HCT116 (cell line): Measurements from ENCODE around the gene GABRB3. TPM values are rescaled to one million over a fixed set of nuclear protein-coding genes. Genes with fewer than 3 reads are reported as not detected.

Experiments
- ATAC-seq: fragments of 200-7000 bp; cut with Tn5 transposase; 2 replicates; pipeline ENCODE4 v1.9.1; 2020; ENCODE audit warnings: mild to moderate bottlenecking, moderate library complexity
- BruUV-seq: library from RNA; stranded (reverse); fragments of 400-500 nt; replicated peaks from 2 replicates; lab custom pipeline; 2021; lab: Mats Ljungman, UMichigan
- CTCF ChIA-PET: fragments of 300-600 bp; sonication (Branson Sonifier 250); formaldehyde crosslinking; loops from one replicate; lab custom pipeline; 2021; ENCODE audit warnings: antibody characterized with exemption; lab: Charles Lee
- POLR2A ChIA-PET: fragments of 300-600, 350-600 bp; sonication (Branson Sonifier 250); formaldehyde crosslinking; loops from one replicate; lab custom pipeline; 2021; ENCODE audit warnings: antibody characterized with exemption; lab: Charles Lee
- RAD21 ChIA-PET, 2 experiments: fragments of 300-600 bp; sonication (Branson Sonifier 250); formaldehyde crosslinking; loops; one replicate each; lab custom pipeline; 2023; ENCODE audit warnings: low total read pairs in 2 of 2; ENCODE audit not compliant: uncharacterized antibody in 2 of 2, unreplicated experiment in 2 of 2, low non-redundant PET in 1 of 2; lab: Charles Lee
- DNase-seq: peaks from one replicate; pipeline ENCODE4 v3.0.0-alpha.2; 2010; ENCODE audit warnings: low read depth, low spot score
- H2AFZ ChIP-seq: fragments of 200-600 bp; shearing (Covaris generic), sonication (generic); 2 replicates; pipeline ENCODE4 v1.6.1; 2017; ENCODE audit warnings: low read depth, mixed run types, mixed read lengths, antibody characterized with exemption, low read length; ENCODE audit not compliant: poor library complexity, severe bottlenecking
- H3K27ac ChIP-seq: 2 replicates; pipeline ENCODE4 v1.5.1; 2012; ENCODE audit warnings: low read depth, low read length
- H3K27me3 ChIP-seq: fragments of 200-600 bp; sonication (generic); 2 replicates; pipeline ENCODE4 v1.6.1; 2016; ENCODE audit warnings: mixed run types, low read length, mixed read lengths; ENCODE audit not compliant: insufficient read depth
- H3K36me3 ChIP-seq, 2 experiments: fragments of 200-500 bp in 1 of 2; fragments of 200-600 bp in 1 of 2; sonication (Bioruptor generic) in 1 of 2; sonication (generic) in 1 of 2; 2 replicates each; pipeline versions ENCODE4 v1.5.1 to v1.6.1; 2014 to 2016; ENCODE audit warnings: low read length in 2 of 2, inconsistent platforms in 1 of 2, mixed read lengths in 1 of 2, mixed run types in 1 of 2; ENCODE audit not compliant: insufficient read depth in 2 of 2, control insufficient read depth in 1 of 2
- H3K4me1 ChIP-seq, 2 experiments: fragments of 200-600 bp in 1 of 2; sonication (generic) in 1 of 2; 2 replicates each; pipeline versions ENCODE4 v1.5.1 to v1.6.1; 2012 to 2017; ENCODE audit warnings: low read length in 2 of 2, inconsistent platforms in 1 of 2, mild to moderate bottlenecking in 1 of 2, mixed read lengths in 1 of 2, mixed run types in 1 of 2, moderate library complexity in 1 of 2; ENCODE audit not compliant: insufficient read depth in 2 of 2, control insufficient read depth in 1 of 2
- H3K4me2 ChIP-seq: fragments of 200-600 bp; sonication (generic); 2 replicates; pipeline ENCODE4 v1.6.1; 2017; ENCODE audit warnings: mixed run types, low read length, mixed read lengths
- H3K4me3 ChIP-seq, 2 experiments: fragments of 200-600 bp in 1 of 2; sonication (generic) in 1 of 2; replicated peaks in 1 of 2; 2 replicates each; pipeline ENCODE4 v1.5.1; 2011 to 2016; ENCODE audit warnings: low read length in 2 of 2, control low read depth in 1 of 2, low read depth in 1 of 2, mild to moderate bottlenecking in 1 of 2, mixed read lengths in 1 of 2, mixed run types in 1 of 2
- H3K79me2 ChIP-seq: fragments of 200-600 bp; sonication (generic); 2 replicates; pipeline ENCODE4 v1.6.1; 2017; ENCODE audit warnings: mild to moderate bottlenecking, mixed run types, low read length, moderate library complexity, mixed read lengths; ENCODE audit not compliant: insufficient read depth
- H3K9ac ChIP-seq: fragments of 200-600 bp; sonication (generic); 2 replicates; pipeline ENCODE4 v1.6.1; 2016; ENCODE audit warnings: low read length, mixed read lengths
- H3K9me2 ChIP-seq: fragments of 200-600 bp; sonication (generic), shearing (Covaris generic); 2 replicates; pipeline ENCODE4 v1.6.1; 2017; ENCODE audit warnings: mixed run types, mild to moderate bottlenecking, moderate library complexity; ENCODE audit not compliant: insufficient read depth
- H3K9me3 ChIP-seq, 2 experiments: fragments of 200-500 bp in 1 of 2; fragments of 200-600 bp in 1 of 2; sonication (Bioruptor generic) in 1 of 2; sonication (generic) in 1 of 2; 2 replicates each; pipeline ENCODE4 v1.6.1; 2014 to 2017; ENCODE audit warnings: low read length in 2 of 2, mixed read lengths in 2 of 2, inconsistent platforms in 1 of 2, low read depth in 1 of 2, mild to moderate bottlenecking in 1 of 2, mixed run types in 1 of 2, moderate library complexity in 1 of 2; ENCODE audit not compliant: control insufficient read depth in 1 of 2, insufficient read depth in 1 of 2
- H4K20me1 ChIP-seq: fragments of 200-600 bp; sonication (generic), shearing (Covaris generic); 2 replicates; pipeline ENCODE4 v1.6.1; 2017; ENCODE audit warnings: mixed run types, mild to moderate bottlenecking, moderate library complexity; ENCODE audit not compliant: insufficient read depth
- ATF3 ChIP-seq: IDR thresholded peaks from 2 replicates; pipeline ENCODE4 v1.6.1; 2012
- CBX3 ChIP-seq: IDR thresholded peaks from 2 replicates; pipeline ENCODE4 v1.6.1; 2012; ENCODE audit warnings: low read depth
- CTCF ChIP-seq, 3 experiments: fragments of 200-600 bp in 1 of 3; sonication (generic) in 1 of 3; IDR thresholded peaks in 2 of 3; conservative IDR thresholded peaks in 1 of 3; 2 replicates each; pipeline ENCODE4 v1.5.1; 2012 to 2017; ENCODE audit warnings: low read depth in 2 of 3, low read length in 2 of 3, antibody characterized with exemption in 1 of 3, borderline replicate concordance in 1 of 3, control low read depth in 1 of 3, mild to moderate bottlenecking in 1 of 3, mixed read lengths in 1 of 3, mixed run types in 1 of 3, moderate library complexity in 1 of 3; ENCODE audit not compliant: insufficient read depth in 1 of 3
- ELF1 ChIP-seq: IDR thresholded peaks from 2 replicates; pipeline ENCODE4 v1.6.1; 2012; ENCODE audit warnings: low read depth, borderline replicate concordance
- EZH2phosphoT487 ChIP-seq: fragments of 200-600 bp; IDR thresholded peaks from 2 replicates; pipeline ENCODE4 v1.6.1; 2018; ENCODE audit warnings: antibody characterized with exemption, borderline replicate concordance
- FOSL1 ChIP-seq: IDR thresholded peaks from 2 replicates; pipeline ENCODE4 v1.6.1; 2012; ENCODE audit warnings: low read depth
- JUND ChIP-seq: IDR thresholded peaks from 2 replicates; pipeline ENCODE4 v1.6.1; 2012
- MAX ChIP-seq: IDR thresholded peaks from 2 replicates; pipeline ENCODE4 v1.6.1; 2012
- POLR2AphosphoS5 ChIP-seq: IDR thresholded peaks from 2 replicates; pipeline ENCODE4 v1.6.1; 2011; ENCODE audit warnings: mild to moderate bottlenecking, low read depth, low read length, moderate library complexity
- RAD21 ChIP-seq: IDR thresholded peaks from 2 replicates; pipeline ENCODE4 v1.6.1; 2012; ENCODE audit warnings: low read depth, mild to moderate bottlenecking
- SIN3A ChIP-seq: IDR thresholded peaks from 2 replicates; pipeline ENCODE4 v1.6.1; 2012; ENCODE audit warnings: low read depth
- SRF ChIP-seq: IDR thresholded peaks from 2 replicates; pipeline ENCODE4 v1.6.1; 2012; ENCODE audit warnings: low read depth
- TCF7L2 ChIP-seq: IDR thresholded peaks from 2 replicates; pipeline ENCODE4 v1.7.0; 2011; ENCODE audit warnings: borderline replicate concordance, inconsistent platforms; ENCODE audit not compliant: insufficient read depth, insufficient read length; ENCODE audit errors: extremely low read depth
- YY1 ChIP-seq: IDR thresholded peaks from 2 replicates; pipeline ENCODE4 v1.6.1; 2011; ENCODE audit warnings: low read length, low read depth, moderate library complexity, mild to moderate bottlenecking; ENCODE audit not compliant: insufficient replicate concordance; ENCODE audit errors: extremely low read depth
- ZFX ChIP-seq: fragments of 450-650 bp; IDR thresholded peaks from 2 replicates; pipeline ENCODE4 v1.6.1; 2017
- ZNF274 ChIP-seq: fragments of 200-500 bp; sonication (Bioruptor generic); IDR thresholded peaks from 2 replicates; pipeline ENCODE4 v1.6.1; 2014; ENCODE audit warnings: mild to moderate bottlenecking, low read depth, low read length, inconsistent platforms
- intact Hi-C: fragments of 100-400 bp; cut with micrococcal nuclease; formaldehyde crosslinking; loops from 2 replicates; pipeline ENCODE4 v1.10.0; 2022
- total RNA-seq: library from RNA; stranded (reverse); gene quantifications from one replicate; pipeline ENCODE4 v1.2.1, GENCODE V29; 2021; ENCODE audit not compliant: unreplicated experiment

GABRB3 gene
- total RNA-seq, 1 experiment from 2014 or later = 0.52 TPM

GRCh38 chr15:26521130-26521529 lies 251.7 kb downstream of the GABRB3 start:
- ChIA-PET CTCF (no interaction called here), RAD21 (no interaction called here), POLR2A (no interaction called here)
- H3K79me2 ChIP-seq = no peaks in the 10 kb centered on the region
- no TSS peak for BruUV-seq
- no peaks in the 10 kb centered on the region for H3K36me3 ChIP-seq
- TF ChIP-seq RAD21 = no peak
- TF ChIP-seq POLR2AphosphoS5 = no peak
- TF ChIP-seq FOSL1 = no peak
- TF ChIP-seq ATF3 = no peak
- TF ChIP-seq SIN3A = no peak
- TF ChIP-seq JUND = no peak
- TF ChIP-seq, all 23 proteins: peak for 0
- Histone ChIP-seq H3K27ac (no peak overlapping the region), H4K20me1 (no peaks in the 10 kb centered on the region), H3K4me3 (no peak overlapping the region), H2AFZ (no peak overlapping the region), H3K9me2 (no peaks in the 10 kb centered on the region), H3K27me3 (no peaks in the 10 kb centered on the region), H3K9me3 (peaks cover 3 to 28% of the 10 kb centered on the region in 2 experiments; a peak in 3 of 4 replicates), H3K4me2 (no peak overlapping the region), H3K4me1 (no peaks in the 10 kb centered on the region), H3K9ac (no peak overlapping the region)
- no peak for DNase-seq
- ATAC-seq = no peak
- intact Hi-C loops = no loop called here

GRCh38 chr15:26518885-26519284 lies 254.0 kb downstream of the GABRB3 start:
- H3K4me1 ChIP-seq = no peaks in the 10 kb centered on the region
- H4K20me1 ChIP-seq = no peaks in the 10 kb centered on the region
- no peaks in the 10 kb centered on the region for H3K27me3 ChIP-seq
- peaks cover 3 to 24% of the 10 kb centered on the region in 2 experiments; a peak in 2 of 4 replicates for H3K9me3 ChIP-seq
- ATAC-seq = no peak
- no peak overlapping the region for H3K9ac ChIP-seq
- no peaks in the 10 kb centered on the region for H3K79me2 ChIP-seq
- no peak for DNase-seq
- CTCF ChIA-PET = no interaction called here
- no peaks in the 10 kb centered on the region for H3K9me2 ChIP-seq
- no peak overlapping the region for H3K27ac ChIP-seq
- RAD21 ChIA-PET = no interaction called here
- no peaks in the 10 kb centered on the region for H3K36me3 ChIP-seq
- POLR2A ChIA-PET = no interaction called here
- TF ChIP-seq EZH2phosphoT487 = no peak
- no peak for TF ChIP-seq SRF
- TF ChIP-seq MAX = no peak
- no peak for TF ChIP-seq CTCF (IDR thresholded peaks at IDR 0.05 in 2 of 3, conservative IDR thresholded peaks at IDR 0.05 in 1 of 3; ENCODE audit: borderline replicate concordance in 1 of 3, insufficient read depth in 1 of 3, low read depth in 2 of 3, low read length in 2 of 3)
- no peak for TF ChIP-seq ZNF274
- no peak for TF ChIP-seq ATF3
- TF ChIP-seq ZFX = no peak
- TF ChIP-seq CBX3 = no peak
- no peak for TF ChIP-seq RAD21
- TF ChIP-seq TCF7L2 = no peak
- TF ChIP-seq ELF1 = no peak
- TF ChIP-seq FOSL1 = no peak
- TF ChIP-seq YY1 = no peak
- TF ChIP-seq, all 23 proteins: peak for 0
- no TSS peak for BruUV-seq
- no peak overlapping the region for H2AFZ ChIP-seq
- intact Hi-C loops = no loop called here
- no peak overlapping the region for H3K4me3 ChIP-seq
- H3K4me2 ChIP-seq = no peak overlapping the region
